ENCODE results near the gene FNIP2.

- TF ChIP-seq CTCF (IDR thresholded peaks at IDR 0.05) (no peak), POLR2A (IDR thresholded peaks at IDR 0.05) (no peak)
These were observed 66.6 kb downstream of the FNIP2 start for GRCh38 chr4:158835226-158836001.
